ENCODE results near the gene LMBR1L. TPM values are rescaled to one million over a fixed set of nuclear protein-coding genes. Genes with fewer than 3 reads are reported as not detected.

Gene LMBR1L
- total and polyA plus RNA-seq, 2 of the 13 experiments (the other 11 are each of a cell fraction or from before 2014, with no cell fraction given), result 12.2 to 65.9 TPM

- TF ChIP-seq, protein P1, sequence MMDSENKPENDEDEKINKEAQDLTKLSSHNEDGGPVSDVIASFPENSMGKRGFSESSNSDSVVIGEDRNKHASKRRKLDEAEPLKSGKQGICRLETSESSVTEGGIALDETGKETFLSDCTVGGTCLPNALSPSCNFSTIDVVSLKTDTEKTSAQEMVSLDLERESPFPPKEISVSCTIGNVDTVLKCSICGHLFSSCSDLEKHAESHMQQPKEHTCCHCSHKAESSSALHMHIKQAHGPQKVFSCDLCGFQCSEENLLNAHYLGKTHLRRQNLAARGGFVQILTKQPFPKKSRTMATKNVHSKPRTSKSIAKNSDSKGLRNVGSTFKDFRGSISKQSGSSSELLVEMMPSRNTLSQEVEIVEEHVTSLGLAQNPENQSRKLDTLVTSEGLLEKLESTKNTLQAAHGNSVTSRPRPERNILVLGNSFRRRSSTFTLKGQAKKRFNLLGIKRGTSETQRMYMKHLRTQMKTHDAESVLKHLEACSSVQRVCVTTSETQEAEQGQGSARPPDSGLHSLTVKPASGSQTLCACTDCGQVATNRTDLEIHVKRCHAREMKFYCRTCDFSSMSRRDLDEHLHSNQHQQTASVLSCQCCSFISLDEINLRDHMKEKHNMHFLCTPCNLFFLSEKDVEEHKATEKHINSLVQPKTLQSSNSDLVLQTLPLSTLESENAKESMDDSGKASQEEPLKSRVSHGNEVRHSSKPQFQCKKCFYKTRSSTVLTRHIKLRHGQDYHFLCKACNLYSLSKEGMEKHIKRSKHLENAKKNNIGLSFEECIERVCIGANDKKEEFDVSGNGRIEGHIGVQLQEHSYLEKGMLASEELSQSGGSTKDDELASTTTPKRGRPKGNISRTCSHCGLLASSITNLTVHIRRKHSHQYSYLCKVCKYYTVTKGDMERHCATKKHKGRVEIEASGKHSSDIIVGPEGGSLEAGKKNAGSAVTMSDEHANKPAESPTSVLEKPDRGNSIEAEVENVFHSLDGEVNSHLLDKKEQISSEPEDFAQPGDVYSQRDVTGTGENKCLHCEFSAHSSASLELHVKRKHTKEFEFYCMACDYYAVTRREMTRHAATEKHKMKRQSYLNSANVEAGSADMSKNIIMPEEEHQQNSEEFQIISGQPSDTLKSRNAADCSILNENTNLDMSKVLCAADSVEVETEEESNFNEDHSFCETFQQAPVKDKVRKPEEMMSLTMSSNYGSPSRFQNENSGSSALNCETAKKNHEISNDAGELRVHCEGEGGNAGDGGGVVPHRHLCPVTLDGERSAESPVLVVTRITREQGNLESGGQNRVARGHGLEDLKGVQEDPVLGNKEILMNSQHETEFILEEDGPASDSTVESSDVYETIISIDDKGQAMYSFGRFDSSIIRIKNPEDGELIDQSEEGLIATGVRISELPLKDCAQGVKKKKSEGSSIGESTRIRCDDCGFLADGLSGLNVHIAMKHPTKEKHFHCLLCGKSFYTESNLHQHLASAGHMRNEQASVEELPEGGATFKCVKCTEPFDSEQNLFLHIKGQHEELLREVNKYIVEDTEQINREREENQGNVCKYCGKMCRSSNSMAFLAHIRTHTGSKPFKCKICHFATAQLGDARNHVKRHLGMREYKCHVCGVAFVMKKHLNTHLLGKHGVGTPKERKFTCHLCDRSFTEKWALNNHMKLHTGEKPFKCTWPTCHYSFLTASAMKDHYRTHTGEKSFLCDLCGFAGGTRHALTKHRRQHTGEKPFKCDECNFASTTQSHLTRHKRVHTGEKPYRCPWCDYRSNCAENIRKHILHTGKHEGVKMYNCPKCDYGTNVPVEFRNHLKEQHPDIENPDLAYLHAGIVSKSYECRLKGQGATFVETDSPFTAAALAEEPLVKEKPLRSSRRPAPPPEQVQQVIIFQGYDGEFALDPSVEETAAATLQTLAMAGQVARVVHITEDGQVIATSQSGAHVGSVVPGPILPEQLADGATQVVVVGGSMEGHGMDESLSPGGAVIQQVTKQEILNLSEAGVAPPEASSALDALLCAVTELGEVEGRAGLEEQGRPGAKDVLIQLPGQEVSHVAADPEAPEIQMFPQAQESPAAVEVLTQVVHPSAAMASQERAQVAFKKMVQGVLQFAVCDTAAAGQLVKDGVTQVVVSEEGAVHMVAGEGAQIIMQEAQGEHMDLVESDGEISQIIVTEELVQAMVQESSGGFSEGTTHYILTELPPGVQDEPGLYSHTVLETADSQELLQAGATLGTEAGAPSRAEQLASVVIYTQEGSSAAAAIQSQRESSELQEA (CRISPR knock-in tag; IDR thresholded peaks at IDR 0.05; ENCODE audit: not compliant biosample characterization), result no peak
- TF ChIP-seq, protein P2, sequence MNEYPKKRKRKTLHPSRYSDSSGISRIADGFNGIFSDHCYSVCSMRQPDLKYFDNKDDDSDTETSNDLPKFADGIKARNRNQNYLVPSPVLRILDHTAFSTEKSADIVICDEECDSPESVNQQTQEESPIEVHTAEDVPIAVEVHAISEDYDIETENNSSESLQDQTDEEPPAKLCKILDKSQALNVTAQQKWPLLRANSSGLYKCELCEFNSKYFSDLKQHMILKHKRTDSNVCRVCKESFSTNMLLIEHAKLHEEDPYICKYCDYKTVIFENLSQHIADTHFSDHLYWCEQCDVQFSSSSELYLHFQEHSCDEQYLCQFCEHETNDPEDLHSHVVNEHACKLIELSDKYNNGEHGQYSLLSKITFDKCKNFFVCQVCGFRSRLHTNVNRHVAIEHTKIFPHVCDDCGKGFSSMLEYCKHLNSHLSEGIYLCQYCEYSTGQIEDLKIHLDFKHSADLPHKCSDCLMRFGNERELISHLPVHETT (CRISPR knock-in tag; conservative IDR thresholded peaks at IDR 0.05), result no peak
- 0 out of 2 replicates have a peak, but pooled peaks have one; percentile 30 for TF ChIP-seq FOXA3 (CRISPR knock-in tag; IDR thresholded peaks at IDR 0.05)
- TF ChIP-seq HDAC1 (CRISPR knock-in tag; IDR thresholded peaks at IDR 0.05), result no peak
- peak; percentile 71 for TF ChIP-seq GATAD2A (CRISPR knock-in tag; IDR thresholded peaks at IDR 0.05)
- TF ChIP-seq ZBTB7B (CRISPR knock-in tag; IDR thresholded peaks at IDR 0.05), result no peak
- TF ChIP-seq ARNT (IDR thresholded peaks at IDR 0.05), result no peak
- TF ChIP-seq ZBTB42 (CRISPR knock-in tag; IDR thresholded peaks at IDR 0.05), result no peak
- TF ChIP-seq, protein P3, sequence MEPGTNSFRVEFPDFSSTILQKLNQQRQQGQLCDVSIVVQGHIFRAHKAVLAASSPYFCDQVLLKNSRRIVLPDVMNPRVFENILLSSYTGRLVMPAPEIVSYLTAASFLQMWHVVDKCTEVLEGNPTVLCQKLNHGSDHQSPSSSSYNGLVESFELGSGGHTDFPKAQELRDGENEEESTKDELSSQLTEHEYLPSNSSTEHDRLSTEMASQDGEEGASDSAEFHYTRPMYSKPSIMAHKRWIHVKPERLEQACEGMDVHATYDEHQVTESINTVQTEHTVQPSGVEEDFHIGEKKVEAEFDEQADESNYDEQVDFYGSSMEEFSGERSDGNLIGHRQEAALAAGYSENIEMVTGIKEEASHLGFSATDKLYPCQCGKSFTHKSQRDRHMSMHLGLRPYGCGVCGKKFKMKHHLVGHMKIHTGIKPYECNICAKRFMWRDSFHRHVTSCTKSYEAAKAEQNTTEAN (CRISPR knock-in tag; conservative IDR thresholded peaks at IDR 0.05), result no peak
- TF ChIP-seq, protein P4, sequence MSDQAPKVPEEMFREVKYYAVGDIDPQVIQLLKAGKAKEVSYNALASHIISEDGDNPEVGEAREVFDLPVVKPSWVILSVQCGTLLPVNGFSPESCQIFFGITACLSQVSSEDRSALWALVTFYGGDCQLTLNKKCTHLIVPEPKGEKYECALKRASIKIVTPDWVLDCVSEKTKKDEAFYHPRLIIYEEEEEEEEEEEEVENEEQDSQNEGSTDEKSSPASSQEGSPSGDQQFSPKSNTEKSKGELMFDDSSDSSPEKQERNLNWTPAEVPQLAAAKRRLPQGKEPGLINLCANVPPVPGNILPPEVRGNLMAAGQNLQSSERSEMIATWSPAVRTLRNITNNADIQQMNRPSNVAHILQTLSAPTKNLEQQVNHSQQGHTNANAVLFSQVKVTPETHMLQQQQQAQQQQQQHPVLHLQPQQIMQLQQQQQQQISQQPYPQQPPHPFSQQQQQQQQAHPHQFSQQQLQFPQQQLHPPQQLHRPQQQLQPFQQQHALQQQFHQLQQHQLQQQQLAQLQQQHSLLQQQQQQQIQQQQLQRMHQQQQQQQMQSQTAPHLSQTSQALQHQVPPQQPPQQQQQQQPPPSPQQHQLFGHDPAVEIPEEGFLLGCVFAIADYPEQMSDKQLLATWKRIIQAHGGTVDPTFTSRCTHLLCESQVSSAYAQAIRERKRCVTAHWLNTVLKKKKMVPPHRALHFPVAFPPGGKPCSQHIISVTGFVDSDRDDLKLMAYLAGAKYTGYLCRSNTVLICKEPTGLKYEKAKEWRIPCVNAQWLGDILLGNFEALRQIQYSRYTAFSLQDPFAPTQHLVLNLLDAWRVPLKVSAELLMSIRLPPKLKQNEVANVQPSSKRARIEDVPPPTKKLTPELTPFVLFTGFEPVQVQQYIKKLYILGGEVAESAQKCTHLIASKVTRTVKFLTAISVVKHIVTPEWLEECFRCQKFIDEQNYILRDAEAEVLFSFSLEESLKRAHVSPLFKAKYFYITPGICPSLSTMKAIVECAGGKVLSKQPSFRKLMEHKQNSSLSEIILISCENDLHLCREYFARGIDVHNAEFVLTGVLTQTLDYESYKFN (CRISPR knock-in tag; conservative IDR thresholded peaks at IDR 0.05), result no peak
- no peak for TF ChIP-seq U2AF1 (optimal IDR thresholded peaks at IDR 0.05; ENCODE audit: low read depth, low read length)
- no peak for TF ChIP-seq CBX5 (CRISPR knock-in tag; IDR thresholded peaks at IDR 0.05; ENCODE audit: borderline replicate concordance)
- peak; percentile 92 for TF ChIP-seq HMG20B (CRISPR knock-in tag; conservative IDR thresholded peaks at IDR 0.05)
- TF ChIP-seq PHF5A (CRISPR knock-in tag; IDR thresholded peaks at IDR 0.05; ENCODE audit: low read depth, unreplicated experiment), result no peak
- TF ChIP-seq ZNF557 (CRISPR knock-in tag; IDR thresholded peaks at IDR 0.05), result no peak
- TF ChIP-seq FOXK1 (CRISPR knock-in tag; IDR thresholded peaks at IDR 0.05; ENCODE audit: borderline replicate concordance, low read depth), result no peak
- no peak for TF ChIP-seq IKZF1 (IDR thresholded peaks at IDR 0.05)
Measured at GRCh38 chr12:49121047-49121696, 10.5 kb upstream of the LMBR1L start (continued).
